Left lung (tissue), 10 donors: ENCODE data around the gene OR6C65. TPM values are rescaled to one million over a fixed set of nuclear protein-coding genes. Genes with fewer than 3 reads are reported as not detected.

ENCODE experiments used
- ATAC-seq: fragments of 200-7000 bp; cut with Tn5 transposase; one replicate; pipeline ENCODE4 v1.9.1; 2020; ENCODE audit warnings: moderate library complexity
- DNase-seq, 4 donors: peaks; one replicate each; pipeline ENCODE4 v3.0.0-alpha.2; 2013 to 2020
- H3K27ac ChIP-seq, 2 donors: fragments of 200-600 bp; sonication (generic) in 1 of 2; one replicate each; pipeline versions ENCODE4 v1.5.0 to v1.8.0; 2020 to 2021
- H3K27me3 ChIP-seq, 2 donors: fragments of 200-600 bp; sonication (generic) in 1 of 2; one replicate each; pipeline versions ENCODE4 v1.5.0 to v1.8.0; 2020 to 2021
- H3K36me3 ChIP-seq, 2 donors: fragments of 200-600 bp; sonication (generic) in 1 of 2; one replicate each; pipeline versions ENCODE4 v1.5.0 to v1.8.0; 2020 to 2021
- H3K4me1 ChIP-seq, 2 donors: fragments of 200-600 bp; one replicate each; pipeline ENCODE4 v1.8.0; 2021
- H3K4me3 ChIP-seq, 2 donors: fragments of 200-600 bp; sonication (generic) in 1 of 2; one replicate each; pipeline versions ENCODE4 v1.5.0 to v1.8.0; 2020 to 2021; ENCODE audit warnings: mild to moderate bottlenecking in 1 of 2
- H3K9me3 ChIP-seq, 2 donors: fragments of 200-600 bp; sonication (generic) in 1 of 2; one replicate each; pipeline versions ENCODE4 v1.5.0 to v1.8.0; 2020 to 2021
- CTCF ChIP-seq, 2 donors: fragments of 200-600 bp; sonication (generic) in 1 of 2; IDR thresholded peaks; one replicate each; pipeline versions ENCODE4 v1.5.0 to v1.8.0; 2021; ENCODE audit warnings: antibody characterized with exemption in 2 of 2
- intact Hi-C, 2 donors: fragments of 100-400 bp; cut with DNase I; formaldehyde crosslinking; loops; one replicate each; pipeline versions ENCODE4 v1.11.2 to v1.14.2; 2022
- polyA plus RNA-seq, 6 donors: library from polyadenylated mRNA; unstranded; fragments of 120-200 nt; gene quantifications; one replicate each; pipeline ENCODE4 v1.2.1, GENCODE V29; 2013; ENCODE audit not compliant: insufficient read length in 6 of 6
- total RNA-seq, 2 donors: library from RNA; stranded (reverse); fragmentation: NEBNext Ultra II Directional; extraction: Animal tissue kit (Norgen Biotek cat#: 25700); gene quantifications; one replicate each; pipeline ENCODE4 v1.2.1, GENCODE V29; 2021
- donor health status: DM: no; HTN: yes; CAD: no.
- donor health status: DM: no; HTN: no; CAD: no.

OR6C65 gene
- total and polyA plus RNA-seq, 8 donors: not detected

GRCh38 chr12:55443776-55444175, 43.4 kb downstream of the OR6C65 start, which contains the start of gene OR6C2:
TSS of gene OR6C2 (plus strand) at chr12:55444076. CDS start at chr12:55452214, 8,138 bp downstream.
- no peak for TF ChIP-seq CTCF (IDR thresholded peaks at IDR 0.05)
- Histone ChIP-seq H3K9me3 (peaks cover 0 to 13% of the 10 kb centered on the region in 2 donors), H3K36me3 (no peaks in the 10 kb centered on the region), H3K27ac (no peak within 1 kb of the TSS), H3K27me3 (no peaks in the 10 kb centered on the region), H3K4me3 (no peak within 1 kb of the TSS), H3K4me1 (no peaks in the 10 kb centered on the region)
- DNase-seq (no peak), ATAC-seq (no peak)
- intact Hi-C loops: no loop called here

GRCh38 chr12:55445357-55445756, 45.0 kb downstream of the OR6C65 start:
- Histone ChIP-seq H3K36me3 (no peaks in the 10 kb centered on the region), H3K27me3 (no peaks in the 10 kb centered on the region), H3K9me3 (peaks cover 0 to 10% of the 10 kb centered on the region in 2 donors), H3K4me1 (no peaks in the 10 kb centered on the region), H3K27ac (no peak overlapping the region), H3K4me3 (no peak overlapping the region)
- DNase-seq: no peak
- no peak for TF ChIP-seq CTCF (IDR thresholded peaks at IDR 0.05)
- intact Hi-C loops: no loop called here
- ATAC-seq: no peak

- H3K4me3 ChIP-seq: no peak overlapping the region
- no peak for TF ChIP-seq CTCF (IDR thresholded peaks at IDR 0.05)
- H3K4me1 ChIP-seq: no peaks in the 10 kb centered on the region
- H3K27me3 ChIP-seq: no peaks in the 10 kb centered on the region
- intact Hi-C loops: no loop called here
- H3K27ac ChIP-seq: no peak overlapping the region
- DNase-seq (peak in 1 of 4 donors; percentile 41), ATAC-seq (no peak)
- no peaks in the 10 kb centered on the region for H3K36me3 ChIP-seq
- H3K9me3 ChIP-seq: peaks cover 0 to under 1% of the 10 kb centered on the region in 2 donors
These were observed 46.0 kb downstream of the OR6C65 start for GRCh38 chr12:55446326-55446725.

- ATAC-seq (no peak), DNase-seq (no peak)
- Histone ChIP-seq H3K27ac (no peak overlapping the region), H3K4me3 (no peak overlapping the region), H3K36me3 (no peaks in the 10 kb centered on the region), H3K9me3 (no peaks in the 10 kb centered on the region), H3K27me3 (no peaks in the 10 kb centered on the region), H3K4me1 (no peaks in the 10 kb centered on the region)
- intact Hi-C loops: no loop called here
- no peak for TF ChIP-seq CTCF (IDR thresholded peaks at IDR 0.05)
These were observed 48.5 kb downstream of the OR6C65 start for GRCh38 chr12:55448825-55449224.

Other genes starting within 250 kb of the OR6C65 start
- gene OR10A7, start 179.5 kb upstream of the OR6C65 start, total RNA-seq: not detected
- gene OR10A7, start 179.5 kb upstream of the OR6C65 start, polyA plus RNA-seq: not detected
- not detected for gene OR6C74, start 155.9 kb upstream of the OR6C65 start, total RNA-seq
- not detected for gene OR6C74, start 155.9 kb upstream of the OR6C65 start, polyA plus RNA-seq
- not detected for gene OR6C6, start 104.0 kb upstream of the OR6C65 start, total RNA-seq
- under 1 TPM in 1 of 6 donors, not detected in 5; 0.18 TPM for gene OR6C6, start 104.0 kb upstream of the OR6C65 start, polyA plus RNA-seq
- not detected for gene OR6C1, start 86.2 kb upstream of the OR6C65 start, total RNA-seq
- gene OR6C1, start 86.2 kb upstream of the OR6C65 start, polyA plus RNA-seq: not detected
- not detected for gene OR6C3, start 69.8 kb upstream of the OR6C65 start, total RNA-seq
- gene OR6C3, start 69.8 kb upstream of the OR6C65 start, polyA plus RNA-seq: not detected
- not detected for gene OR6C75, start 37.6 kb upstream of the OR6C65 start, total RNA-seq
- under 1 TPM in 4 of 6 donors, not detected in 2; 0.05 to 0.13 (median 0.11) TPM for gene OR6C75, start 37.6 kb upstream of the OR6C65 start, polyA plus RNA-seq
- gene OR6C76, start 25.7 kb downstream of the OR6C65 start, total RNA-seq: not detected
- gene OR6C76, start 25.7 kb downstream of the OR6C65 start, polyA plus RNA-seq: not detected
- not detected for gene OR6C2, start 43.5 kb downstream of the OR6C65 start, total RNA-seq
- not detected for gene OR6C2, start 43.5 kb downstream of the OR6C65 start, polyA plus RNA-seq
- not detected for gene OR6C70, start 69.6 kb downstream of the OR6C65 start, total RNA-seq
- gene OR6C70, start 69.6 kb downstream of the OR6C65 start, polyA plus RNA-seq: not detected
- not detected for gene OR6C68, start 91.8 kb downstream of the OR6C65 start, total RNA-seq
- gene OR6C68, start 91.8 kb downstream of the OR6C65 start, polyA plus RNA-seq: not detected
- gene OR6C4, start 149.1 kb downstream of the OR6C65 start, total RNA-seq: not detected
- under 1 TPM in 1 of 6 donors, not detected in 5; 0.04 TPM for gene OR6C4, start 149.1 kb downstream of the OR6C65 start, polyA plus RNA-seq
- gene OR2AP1, start 171.9 kb downstream of the OR6C65 start, total RNA-seq: not detected
- not detected for gene OR2AP1, start 171.9 kb downstream of the OR6C65 start, polyA plus RNA-seq
- not detected for gene OR10P1, start 236.4 kb downstream of the OR6C65 start, total RNA-seq
- not detected for gene OR10P1, start 236.4 kb downstream of the OR6C65 start, polyA plus RNA-seq